ENCODE measurements around the gene JAML. TPM values are rescaled to one million over a fixed set of nuclear protein-coding genes. Genes with fewer than 3 reads are reported as not detected.

JAML gene
- total and polyA plus RNA-seq, 4 experiments from 2014 or later = 115 to 194 (median 142) TPM

DNA sequence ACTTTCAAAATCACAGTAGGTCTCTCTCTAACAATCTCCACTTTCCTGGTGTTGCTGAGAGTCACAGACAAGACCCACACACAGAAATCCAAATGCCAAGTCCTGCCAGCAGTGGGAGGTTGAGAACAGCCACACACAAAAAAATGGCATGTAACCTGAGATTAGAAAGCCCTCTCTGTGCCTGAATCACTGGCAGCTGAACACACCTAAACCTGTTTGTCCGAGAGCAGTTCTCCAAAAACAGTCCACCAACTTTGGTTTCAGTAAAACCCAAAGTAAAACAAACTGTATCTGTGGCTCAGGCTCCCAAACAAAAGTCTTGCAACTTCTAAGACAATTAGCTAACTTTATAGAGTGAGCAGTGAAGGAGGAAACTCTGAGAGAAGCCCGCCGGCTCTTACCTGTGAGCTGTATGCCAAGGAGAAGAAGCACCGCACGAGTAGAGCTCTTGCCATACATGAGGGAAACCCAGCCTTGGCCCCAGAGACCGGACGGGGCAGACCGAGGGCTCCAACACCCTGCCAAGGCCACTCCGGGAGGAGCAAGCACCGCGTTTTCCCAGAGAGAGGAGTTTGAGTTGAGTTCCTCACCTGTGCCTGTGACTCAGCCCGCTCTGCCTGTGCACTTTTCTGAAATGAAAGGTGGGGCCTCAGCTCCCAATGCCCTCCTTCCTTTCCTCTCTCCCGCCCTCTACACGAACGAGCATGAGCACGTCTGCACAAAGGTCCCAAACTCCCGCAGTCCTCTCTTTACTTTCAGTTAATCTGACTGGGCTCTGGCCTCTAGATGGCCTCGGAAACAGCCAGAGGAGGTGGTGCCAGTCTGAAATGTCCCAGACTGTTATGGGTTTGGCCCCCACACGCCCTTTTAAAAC, 39.1 kb upstream of the JAML start, which contains the start of gene MPZL2:
MPZL2 (minus strand) TSS at position 603 of the 874 bp plus-strand sequence; CDS start at position 459, 144 bp downstream.
- DNase-seq = peak in 1 of 5 donors; percentile 48
- POLR2A ChIA-PET (ENCODE audit: partially characterized antibody) = interaction anchor here (0.8 to 2.6 kb wide), 6 partner anchors 12 to 61 kb away, joined by 3 to 8 read pairs (median 6); partner anchors contain the start of genes JAML and MPZL3
- Histone ChIP-seq H3K9me3 (ENCODE audit: control insufficient read depth in 1 of 2, low read length in 2 of 2) (no peaks in the 10 kb centered on the region), H3K4me3 (ENCODE audit: low read length in 2 of 2) (peak within 1 kb of the TSS in 1 of 2 donors; percentile 13), H3K27me3 (ENCODE audit: insufficient read depth, low read length) (no peaks in the 10 kb centered on the region), H3K36me3 (ENCODE audit: insufficient read depth, low read length) (no peaks in the 10 kb centered on the region), H3K27ac (ENCODE audit: low read depth, low read length) (no peak within 1 kb of the TSS), H3K4me1 (ENCODE audit: insufficient read depth, low read length) (peaks cover 29% of the 10 kb centered on the region)
- H3K27ac Mint-ChIP-seq = peak within 1 kb of the TSS in 6 of 7 donors; percentile 39 to 89 (median 74)
- no peaks in the 10 kb centered on the region for H3K36me3 Mint-ChIP-seq
- no peaks in the 10 kb centered on the region for H3K9me3 Mint-ChIP-seq
- H3K4me3 Mint-ChIP-seq = peak within 1 kb of the TSS; percentile 61 to 89 (median 84)
- H3K27me3 Mint-ChIP-seq = peaks cover 0 to 1% of the 10 kb centered on the region in 2 donors
- CTCF ChIA-PET (ENCODE audit: partially characterized antibody) = interaction anchor here (1.0 to 7.3 kb wide), 8 partner anchors 16 to 92 kb away, joined by 3 to 71 read pairs (median 4); partner anchors contain the start of gene JAML
- peaks cover 11 to 44% (median 23%) of the 10 kb centered on the region in 4 donors for H3K4me1 Mint-ChIP-seq
- intact Hi-C loops (cut with micrococcal nuclease) = no loop called here

DNA sequence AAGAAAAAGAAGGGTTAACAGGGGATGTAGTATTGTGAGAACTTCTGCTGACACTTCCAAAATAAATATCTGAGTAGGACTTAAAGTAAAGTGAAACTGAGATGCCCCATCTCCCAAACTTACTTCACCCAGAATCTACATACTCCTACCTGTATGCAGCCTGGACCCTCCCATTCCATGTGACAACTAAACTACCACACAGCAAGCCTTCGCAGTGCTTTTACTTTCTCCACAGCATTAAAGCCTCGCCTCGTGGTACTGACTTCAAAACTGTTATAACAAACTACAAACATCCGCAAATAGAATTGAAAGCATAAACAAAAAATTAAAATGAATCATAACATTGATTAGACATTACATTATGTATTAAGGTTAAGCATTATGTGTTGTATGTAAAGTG, 38.3 kb upstream of the JAML start:
- H3K36me3 ChIP-seq (ENCODE audit: insufficient read depth, low read length) = no peaks in the 10 kb centered on the region
- no peak overlapping the region for H3K27ac ChIP-seq (ENCODE audit: low read depth, low read length)
- peaks cover 29% of the 10 kb centered on the region for H3K4me1 ChIP-seq (ENCODE audit: insufficient read depth, low read length)
- H3K27me3 ChIP-seq (ENCODE audit: insufficient read depth, low read length) = no peaks in the 10 kb centered on the region
- H3K4me3 Mint-ChIP-seq = peak overlapping the region in 2 of 8 donors; percentile 69 to 89
- no peak for DNase-seq
- no peaks in the 10 kb centered on the region for H3K36me3 Mint-ChIP-seq
- ChIA-PET POLR2A (ENCODE audit: partially characterized antibody) (interaction anchor here (0.8 to 2.6 kb wide), 4 partner anchors 11 to 60 kb away, joined by 3 to 8 read pairs (median 6); partner anchors contain the start of genes JAML and MPZL3), CTCF (ENCODE audit: partially characterized antibody) (interaction anchor here (1.2 to 7.3 kb wide), 5 partner anchors 21 to 92 kb away, joined by 3 to 71 read pairs (median 11); partner anchors contain the start of gene JAML)
- H3K4me3 ChIP-seq (ENCODE audit: low read length in 2 of 2) = no peak overlapping the region
- peaks cover 0 to 3% (median 0%) of the 10 kb centered on the region in 8 donors for H3K9me3 Mint-ChIP-seq
- peaks cover 11 to 44% (median 23%) of the 10 kb centered on the region in 4 donors for H3K4me1 Mint-ChIP-seq
- peak overlapping the region in 4 of 7 donors; percentile 39 to 83 (median 61) for H3K27ac Mint-ChIP-seq
- intact Hi-C loops (cut with micrococcal nuclease) = no loop called here
- H3K9me3 ChIP-seq (ENCODE audit: control insufficient read depth in 1 of 2, low read length in 2 of 2) = no peaks in the 10 kb centered on the region
- peaks cover 0 to 1% of the 10 kb centered on the region in 2 donors for H3K27me3 Mint-ChIP-seq

DNA sequence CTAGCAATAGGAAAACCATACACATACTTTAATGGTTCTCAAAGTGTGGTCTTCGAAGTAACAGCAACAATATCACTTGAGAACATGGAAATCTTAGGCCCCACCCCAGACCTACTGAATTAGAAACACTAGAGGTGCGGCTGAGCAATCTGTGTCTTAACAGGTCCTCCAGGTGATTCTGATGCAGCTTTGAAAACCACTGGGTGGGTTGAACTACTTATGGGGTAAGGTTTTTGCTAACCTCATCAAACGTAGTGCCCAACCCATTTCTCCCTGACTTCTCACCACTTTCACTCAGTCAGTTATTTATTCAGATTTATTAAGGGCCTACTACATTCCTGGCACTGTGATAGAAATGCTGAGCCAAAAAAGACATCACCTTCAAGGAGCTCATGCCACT, 35.5 kb upstream of the JAML start:
- Histone ChIP-seq H3K4me3 (ENCODE audit: low read length in 2 of 2) (no peak overlapping the region), H3K27me3 (ENCODE audit: insufficient read depth, low read length) (no peaks in the 10 kb centered on the region), H3K4me1 (ENCODE audit: insufficient read depth, low read length) (peaks cover 29% of the 10 kb centered on the region), H3K27ac (ENCODE audit: low read depth, low read length) (no peak overlapping the region), H3K36me3 (ENCODE audit: insufficient read depth, low read length) (no peaks in the 10 kb centered on the region), H3K9me3 (ENCODE audit: control insufficient read depth in 1 of 2, low read length in 2 of 2) (no peaks in the 10 kb centered on the region)
- intact Hi-C loops (cut with micrococcal nuclease) = no loop called here
- Mint-ChIP-seq H3K4me3 (no peak overlapping the region), H3K27me3 (peaks cover 0 to 1% of the 10 kb centered on the region in 2 donors), H3K9me3 (peaks cover 0 to 3% (median 0%) of the 10 kb centered on the region in 8 donors), H3K4me1 (peaks cover 11 to 38% (median 23%) of the 10 kb centered on the region in 4 donors), H3K27ac (peak overlapping the region in 2 of 7 donors; percentile 51 to 70), H3K36me3 (no peaks in the 10 kb centered on the region)
- ChIA-PET CTCF (ENCODE audit: partially characterized antibody) (interaction anchor here (0.7 to 7.3 kb wide), 12 partner anchors 8 to 62 kb away, joined by 3 to 71 read pairs (median 5); partner anchors contain the start of genes JAML and MPZL3), POLR2A (ENCODE audit: partially characterized antibody) (interaction anchor here (0.9 to 1.8 kb wide), 5 partner anchors 15 to 82 kb away, joined by 3 to 6 read pairs (median 5); partner anchors contain the start of genes CD3D and JAML)
- peak in 1 of 5 donors; percentile 48 for DNase-seq

DNA sequence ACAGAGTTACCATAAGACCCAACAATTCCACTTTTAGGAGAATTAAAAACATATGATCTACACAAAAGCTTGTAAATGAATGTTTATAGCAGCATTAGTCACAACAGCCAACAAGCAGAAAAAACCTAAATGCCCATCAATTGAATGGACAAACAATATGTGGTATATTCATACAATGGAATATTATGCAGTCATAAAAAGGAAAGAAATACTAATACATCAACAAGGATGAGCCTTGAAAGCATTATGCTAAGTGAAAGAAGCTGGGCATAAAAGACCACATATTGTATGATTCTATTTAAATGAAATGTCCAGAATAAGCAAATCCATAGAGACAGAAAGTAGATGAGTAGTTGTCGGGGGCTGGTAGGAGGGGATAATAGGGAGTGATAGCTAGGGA, 34.3 kb upstream of the JAML start:
- Mint-ChIP-seq H3K9me3 (peaks cover 0 to 3% (median 0%) of the 10 kb centered on the region in 8 donors), H3K27ac (no peak overlapping the region), H3K4me3 (no peak overlapping the region), H3K4me1 (peaks cover 11 to 26% (median 19%) of the 10 kb centered on the region in 4 donors), H3K36me3 (no peaks in the 10 kb centered on the region), H3K27me3 (no peaks in the 10 kb centered on the region)
- ChIA-PET CTCF (ENCODE audit: partially characterized antibody) (interaction anchor here (0.6 to 7.3 kb wide), 11 partner anchors 16 to 115 kb away, joined by 3 to 71 read pairs (median 3); no protein-coding TSS in a partner anchor), POLR2A (ENCODE audit: partially characterized antibody) (interaction anchor here (1.0 kb wide), 1 partner anchor 17 kb away, joined by 3 read pairs; no protein-coding TSS in a partner anchor)
- Histone ChIP-seq H3K4me1 (ENCODE audit: insufficient read depth, low read length) (peaks cover 29% of the 10 kb centered on the region), H3K4me3 (ENCODE audit: low read length in 2 of 2) (no peak overlapping the region), H3K36me3 (ENCODE audit: insufficient read depth, low read length) (no peaks in the 10 kb centered on the region), H3K9me3 (ENCODE audit: control insufficient read depth in 1 of 2, low read length in 2 of 2) (no peaks in the 10 kb centered on the region), H3K27ac (ENCODE audit: low read depth, low read length) (no peak overlapping the region), H3K27me3 (ENCODE audit: insufficient read depth, low read length) (no peaks in the 10 kb centered on the region)
- no peak for DNase-seq
- intact Hi-C loops (cut with micrococcal nuclease) = no loop called here

DNA sequence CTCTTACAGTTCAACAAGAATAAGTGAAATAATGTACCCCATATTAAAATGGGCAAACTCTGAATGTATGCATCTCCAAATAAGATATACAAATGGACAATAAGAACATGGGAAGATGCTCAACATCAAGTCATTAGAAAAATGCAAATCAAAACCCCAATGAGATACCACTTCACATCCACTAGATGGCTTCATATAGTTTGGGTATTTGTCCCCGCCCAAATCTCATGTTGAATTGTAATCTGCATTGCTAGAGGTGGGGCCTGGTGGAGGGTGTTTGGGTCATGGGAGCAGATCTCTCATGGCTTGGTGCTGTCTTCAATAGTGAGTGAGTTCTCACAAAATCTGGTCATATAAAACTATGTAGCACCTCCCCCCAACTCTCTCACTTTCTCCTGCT, 33.6 kb upstream of the JAML start:
- peaks cover 7 to 19% (median 12%) of the 10 kb centered on the region in 4 donors for H3K4me1 Mint-ChIP-seq
- no peak for DNase-seq
- Histone ChIP-seq H3K27me3 (ENCODE audit: insufficient read depth, low read length) (no peaks in the 10 kb centered on the region), H3K9me3 (ENCODE audit: control insufficient read depth in 1 of 2, low read length in 2 of 2) (no peaks in the 10 kb centered on the region), H3K4me1 (ENCODE audit: insufficient read depth, low read length) (peaks cover 24% of the 10 kb centered on the region), H3K36me3 (ENCODE audit: insufficient read depth, low read length) (no peaks in the 10 kb centered on the region), H3K27ac (ENCODE audit: low read depth, low read length) (no peak overlapping the region), H3K4me3 (ENCODE audit: low read length in 2 of 2) (no peak overlapping the region)
- H3K36me3 Mint-ChIP-seq = no peaks in the 10 kb centered on the region
- ChIA-PET CTCF (ENCODE audit: partially characterized antibody) (interaction anchor here (0.6 to 7.3 kb wide), 6 partner anchors 16 to 95 kb away, joined by 3 to 71 read pairs (median 5); no protein-coding TSS in a partner anchor), POLR2A (ENCODE audit: partially characterized antibody) (interaction anchor here (1.0 kb wide), 1 partner anchor 17 kb away, joined by 3 read pairs; no protein-coding TSS in a partner anchor)
- no peaks in the 10 kb centered on the region for H3K27me3 Mint-ChIP-seq
- H3K4me3 Mint-ChIP-seq = no peak overlapping the region
- H3K9me3 Mint-ChIP-seq = peaks cover 0 to 3% (median 0%) of the 10 kb centered on the region in 8 donors
- intact Hi-C loops (cut with micrococcal nuclease) = no loop called here
- peak overlapping the region in 1 of 7 donors; percentile 43 for H3K27ac Mint-ChIP-seq

DNA sequence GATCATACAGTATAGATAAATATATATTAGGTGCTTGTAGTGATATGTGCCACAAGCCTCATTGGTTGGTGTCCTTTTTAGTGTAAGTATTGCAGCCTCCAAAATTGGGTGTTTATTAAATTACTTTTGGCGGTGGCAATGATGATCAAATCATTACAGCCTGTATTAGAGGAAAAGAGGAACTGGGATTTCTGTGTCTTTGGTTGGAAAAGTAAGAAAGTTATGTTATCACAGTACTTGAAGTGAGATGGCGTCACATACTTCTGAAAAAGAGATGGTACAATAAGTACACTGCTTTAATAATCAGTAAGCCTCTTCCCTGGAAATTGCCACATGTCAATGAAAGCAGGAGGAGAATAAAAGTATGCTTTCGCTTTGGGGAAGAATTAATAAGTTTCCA, 27.9 kb upstream of the JAML start:
- Mint-ChIP-seq H3K27me3 (peaks cover 0 to 2% of the 10 kb centered on the region in 2 donors), H3K4me1 (peaks cover 20 to 47% (median 33%) of the 10 kb centered on the region in 4 donors), H3K27ac (peak overlapping the region; percentile 99 to 100 (median 99)), H3K9me3 (no peaks in the 10 kb centered on the region), H3K4me3 (peak overlapping the region; percentile 95 to 99 (median 98)), H3K36me3 (peaks cover 2 to 17% of the 10 kb centered on the region in 2 donors)
- peak overlapping the region; percentile 57 to 94 for H3K4me3 ChIP-seq (ENCODE audit: low read length in 2 of 2)
- no peaks in the 10 kb centered on the region for H3K27me3 ChIP-seq (ENCODE audit: insufficient read depth, low read length)
- peak overlapping the region; percentile 94 for H3K27ac ChIP-seq (ENCODE audit: low read depth, low read length)
- POLR2A ChIA-PET (ENCODE audit: partially characterized antibody) = interaction anchor here (0.6 to 3.1 kb wide), 26 partner anchors 11 to 145 kb away, joined by 3 to 71 read pairs (median 8); partner anchors contain the start of genes CD3D, CD3E, CD3G and JAML
- CTCF ChIA-PET (ENCODE audit: partially characterized antibody) = interaction anchor here (0.9 to 2.3 kb wide), 12 partner anchors 8 to 81 kb away, joined by 3 to 30 read pairs (median 6); partner anchors contain the start of gene JAML
- H3K4me1 ChIP-seq (ENCODE audit: insufficient read depth, low read length) = peaks cover 36% of the 10 kb centered on the region
- intact Hi-C loops (cut with micrococcal nuclease) = loop anchor here (1.0 kb wide), 2 partner anchors 11 to 28 kb away; no protein-coding TSS in a partner anchor
- no peaks in the 10 kb centered on the region for H3K36me3 ChIP-seq (ENCODE audit: insufficient read depth, low read length)
- DNase-seq = no peak
- H3K9me3 ChIP-seq (ENCODE audit: control insufficient read depth in 1 of 2, low read length in 2 of 2) = no peaks in the 10 kb centered on the region

Data from CD4-positive, alpha-beta memory T cell (primary cell).